ENCODE results near the gene ENG. TPM values are rescaled to one million over a fixed set of nuclear protein-coding genes. Genes with fewer than 3 reads are reported as not detected.

The ENG gene
- total and polyA plus RNA-seq, 8 donors: 4.0 to 58.5 (median 25.2) TPM

- Histone ChIP-seq H3K4me3 (no peak overlapping the region), H3K9me3 (no peaks in the 10 kb centered on the region), H3K27ac (peak overlapping the region in 1 of 5 donors; percentile 76), H3K36me3 (peaks cover 16 to 35% (median 28%) of the 10 kb centered on the region in 4 donors), H3K4me1 (peaks cover 16 to 43% (median 25%) of the 10 kb centered on the region in 4 donors), H3K27me3 (no peaks in the 10 kb centered on the region)
- 55 to 70% (median 67%) methylated on average over 3 to 7 of the region's 7 CpGs for WGBS, 5 donors
- TF ChIP-seq POLR2A (IDR thresholded peaks at IDR 0.05) (no peak), EP300 (IDR thresholded peaks at IDR 0.05) (no peak), CTCF (IDR thresholded peaks at IDR 0.05) (no peak), POLR2AphosphoS5 (IDR thresholded peaks at IDR 0.05) (no peak)
- intact Hi-C loops (cut with DNase I; ENCODE audit: low total_unique reads): no loop called here
- no peak for DNase-seq
Observed at GRCh38 chr9:127826253-127826913, 28.1 kb downstream of the ENG start.

GRCh38 chr9:127825319-127826051, 29.0 kb downstream of the ENG start:
- WGBS, 5 donors: 27 to 50% (median 39%) methylated on average over 24 to 42 of the region's 42 CpGs
- peaks cover 16 to 43% (median 25%) of the 10 kb centered on the region in 4 donors for H3K4me1 ChIP-seq
- H3K4me3 ChIP-seq: peak overlapping the region in 1 of 4 donors; percentile 13
- peak; percentile 64 to 78 for DNase-seq
- no peak for TF ChIP-seq POLR2A (IDR thresholded peaks at IDR 0.05)
- TF ChIP-seq POLR2AphosphoS5 (IDR thresholded peaks at IDR 0.05): no peak
- no peak for TF ChIP-seq EP300 (IDR thresholded peaks at IDR 0.05)
- peak in 3 of 7 experiments; percentile 24 to 61 (median 47) for TF ChIP-seq CTCF (IDR thresholded peaks at IDR 0.05)
- intact Hi-C loops (cut with DNase I; ENCODE audit: low total_unique reads): no loop called here
- H3K27ac ChIP-seq: peak overlapping the region in 1 of 5 donors; percentile 19
- no peaks in the 10 kb centered on the region for H3K27me3 ChIP-seq
- H3K9me3 ChIP-seq: no peaks in the 10 kb centered on the region
- H3K36me3 ChIP-seq: peaks cover 16 to 43% (median 35%) of the 10 kb centered on the region in 4 donors

- peaks cover 0 to 25% (median 12%) of the 10 kb centered on the region in 4 donors for H3K4me1 ChIP-seq
- H3K27me3 ChIP-seq: no peaks in the 10 kb centered on the region
- WGBS, 5 donors: 66 to 81% (median 77%) methylated on average over 4 of the region's 4 CpGs
- H3K9me3 ChIP-seq: no peaks in the 10 kb centered on the region
- intact Hi-C loops (cut with DNase I; ENCODE audit: low total_unique reads): no loop called here
- H3K36me3 ChIP-seq: peaks cover 22 to 77% (median 66%) of the 10 kb centered on the region in 4 donors
- H3K27ac ChIP-seq: no peak overlapping the region
- no peak overlapping the region for H3K4me3 ChIP-seq
- DNase-seq: no peak
- TF ChIP-seq POLR2A (IDR thresholded peaks at IDR 0.05) (no peak), EP300 (IDR thresholded peaks at IDR 0.05) (no peak), POLR2AphosphoS5 (IDR thresholded peaks at IDR 0.05) (no peak), CTCF (IDR thresholded peaks at IDR 0.05) (no peak)
Observed at GRCh38 chr9:127822108-127822507, 32.4 kb downstream of the ENG start.

GRCh38 chr9:127818574-127818973, 35.9 kb downstream of the ENG start:
- TF ChIP-seq POLR2AphosphoS5 (IDR thresholded peaks at IDR 0.05) (no peak), EP300 (IDR thresholded peaks at IDR 0.05) (no peak), CTCF (IDR thresholded peaks at IDR 0.05) (no peak), POLR2A (IDR thresholded peaks at IDR 0.05) (no peak)
- DNase-seq: no peak
- Histone ChIP-seq H3K4me3 (no peak overlapping the region), H3K27ac (no peak overlapping the region), H3K36me3 (peaks cover 41 to 85% (median 83%) of the 10 kb centered on the region in 4 donors), H3K4me1 (peaks cover 0 to 3% (median 0%) of the 10 kb centered on the region in 4 donors), H3K9me3 (no peaks in the 10 kb centered on the region), H3K27me3 (no peaks in the 10 kb centered on the region)
- intact Hi-C loops (cut with DNase I; ENCODE audit: low total_unique reads): no loop called here
- WGBS, 5 donors: 90 to 94% (median 92%) methylated on average over 9 to 11 of the region's 11 CpGs

Measured in stomach (tissue), 9 donors.